ENCODE data around the gene ITIH3.

DNA sequence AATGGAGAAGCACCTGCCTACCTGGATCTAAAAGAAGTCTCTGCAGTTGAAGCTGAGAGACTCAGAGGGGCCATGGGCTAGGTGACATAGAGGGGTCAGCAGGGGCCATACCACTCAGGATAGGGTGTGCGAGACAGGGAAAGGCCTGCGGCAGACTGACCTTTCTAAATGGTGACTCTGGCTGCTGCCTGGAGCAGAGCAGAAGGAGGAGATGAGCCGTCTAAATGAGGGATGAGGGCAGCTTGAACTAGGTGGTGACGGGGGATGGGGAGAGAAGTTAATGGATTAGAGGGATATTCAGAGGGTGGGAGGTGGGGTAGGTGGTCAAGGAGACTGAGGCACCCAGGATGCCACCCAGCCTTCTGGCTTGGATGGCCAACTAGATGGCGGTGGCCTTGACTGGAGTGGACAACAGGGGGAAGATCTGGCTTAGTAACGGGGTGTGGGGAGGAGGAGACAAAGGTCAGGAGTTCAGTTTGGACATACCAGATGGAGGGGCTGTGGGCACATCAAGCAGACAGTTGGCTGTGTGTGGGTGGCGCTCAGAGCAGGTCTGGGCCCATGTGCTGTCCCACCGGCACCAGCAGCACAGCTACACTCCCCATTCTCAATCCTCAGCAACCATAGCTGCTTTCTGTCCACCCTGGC is 20.4 kb upstream of the ITIH3 start:
- TF ChIP-seq, protein P1, sequence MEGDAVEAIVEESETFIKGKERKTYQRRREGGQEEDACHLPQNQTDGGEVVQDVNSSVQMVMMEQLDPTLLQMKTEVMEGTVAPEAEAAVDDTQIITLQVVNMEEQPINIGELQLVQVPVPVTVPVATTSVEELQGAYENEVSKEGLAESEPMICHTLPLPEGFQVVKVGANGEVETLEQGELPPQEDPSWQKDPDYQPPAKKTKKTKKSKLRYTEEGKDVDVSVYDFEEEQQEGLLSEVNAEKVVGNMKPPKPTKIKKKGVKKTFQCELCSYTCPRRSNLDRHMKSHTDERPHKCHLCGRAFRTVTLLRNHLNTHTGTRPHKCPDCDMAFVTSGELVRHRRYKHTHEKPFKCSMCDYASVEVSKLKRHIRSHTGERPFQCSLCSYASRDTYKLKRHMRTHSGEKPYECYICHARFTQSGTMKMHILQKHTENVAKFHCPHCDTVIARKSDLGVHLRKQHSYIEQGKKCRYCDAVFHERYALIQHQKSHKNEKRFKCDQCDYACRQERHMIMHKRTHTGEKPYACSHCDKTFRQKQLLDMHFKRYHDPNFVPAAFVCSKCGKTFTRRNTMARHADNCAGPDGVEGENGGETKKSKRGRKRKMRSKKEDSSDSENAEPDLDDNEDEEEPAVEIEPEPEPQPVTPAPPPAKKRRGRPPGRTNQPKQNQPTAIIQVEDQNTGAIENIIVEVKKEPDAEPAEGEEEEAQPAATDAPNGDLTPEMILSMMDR (IDR thresholded peaks at IDR 0.05; ENCODE audit: poor library complexity, severe bottlenecking), result no peak
- TF ChIP-seq MXI1 (conservative IDR thresholded peaks at IDR 0.05; ENCODE audit: poor library complexity, severe bottlenecking) (no peak), POLR2AphosphoS5 (IDR thresholded peaks at IDR 0.05) (no peak), SMC3 (conservative IDR thresholded peaks at IDR 0.05; ENCODE audit: poor library complexity) (no peak), RAD21 (conservative IDR thresholded peaks at IDR 0.05) (no peak)
- TF ChIP-seq, protein P2, sequence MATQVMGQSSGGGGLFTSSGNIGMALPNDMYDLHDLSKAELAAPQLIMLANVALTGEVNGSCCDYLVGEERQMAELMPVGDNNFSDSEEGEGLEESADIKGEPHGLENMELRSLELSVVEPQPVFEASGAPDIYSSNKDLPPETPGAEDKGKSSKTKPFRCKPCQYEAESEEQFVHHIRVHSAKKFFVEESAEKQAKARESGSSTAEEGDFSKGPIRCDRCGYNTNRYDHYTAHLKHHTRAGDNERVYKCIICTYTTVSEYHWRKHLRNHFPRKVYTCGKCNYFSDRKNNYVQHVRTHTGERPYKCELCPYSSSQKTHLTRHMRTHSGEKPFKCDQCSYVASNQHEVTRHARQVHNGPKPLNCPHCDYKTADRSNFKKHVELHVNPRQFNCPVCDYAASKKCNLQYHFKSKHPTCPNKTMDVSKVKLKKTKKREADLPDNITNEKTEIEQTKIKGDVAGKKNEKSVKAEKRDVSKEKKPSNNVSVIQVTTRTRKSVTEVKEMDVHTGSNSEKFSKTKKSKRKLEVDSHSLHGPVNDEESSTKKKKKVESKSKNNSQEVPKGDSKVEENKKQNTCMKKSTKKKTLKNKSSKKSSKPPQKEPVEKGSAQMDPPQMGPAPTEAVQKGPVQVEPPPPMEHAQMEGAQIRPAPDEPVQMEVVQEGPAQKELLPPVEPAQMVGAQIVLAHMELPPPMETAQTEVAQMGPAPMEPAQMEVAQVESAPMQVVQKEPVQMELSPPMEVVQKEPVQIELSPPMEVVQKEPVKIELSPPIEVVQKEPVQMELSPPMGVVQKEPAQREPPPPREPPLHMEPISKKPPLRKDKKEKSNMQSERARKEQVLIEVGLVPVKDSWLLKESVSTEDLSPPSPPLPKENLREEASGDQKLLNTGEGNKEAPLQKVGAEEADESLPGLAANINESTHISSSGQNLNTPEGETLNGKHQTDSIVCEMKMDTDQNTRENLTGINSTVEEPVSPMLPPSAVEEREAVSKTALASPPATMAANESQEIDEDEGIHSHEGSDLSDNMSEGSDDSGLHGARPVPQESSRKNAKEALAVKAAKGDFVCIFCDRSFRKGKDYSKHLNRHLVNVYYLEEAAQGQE (IDR thresholded peaks at IDR 0.05; ENCODE audit: borderline replicate concordance), result no peak

Measured in neural cell (in vitro differentiated cells).